K562 (cell line): ENCODE data around the gene ITPRID2. TPM values are rescaled to one million over a fixed set of nuclear protein-coding genes. Genes with fewer than 3 reads are reported as not detected.

ENCODE experiments used
- ATAC-seq: fragments of 200-7000 bp; cut with Tn5 transposase; 3 replicates; pipeline ENCODE4 v1.9.1; 2020; ENCODE audit warnings: moderate library complexity
- BruUV-seq: library from RNA; stranded (reverse); fragments of 400-500 nt; replicated peaks from 2 replicates; lab custom pipeline; 2021; lab: Mats Ljungman, UMichigan
- CTCF ChIA-PET: fragments of 300-600 bp; formaldehyde crosslinking; extraction: SDS; loops from one replicate; lab custom pipeline; 2021; ENCODE audit warnings: low intra/inter-chr PET ratio; lab: Yijun Ruan, JAX
- POLR2A ChIA-PET: fragments of 300-600, 350-650 bp; sonication (Branson Sonifier 250); formaldehyde crosslinking; extraction: SDS; loops from one replicate; lab custom pipeline; 2021; ENCODE audit warnings: antibody characterized with exemption, inconsistent platforms; lab: Yijun Ruan, JAX
- DNase-seq, 4 experiments: peaks; one replicate each; pipeline versions ENCODE4 v3.0.0 to v3.0.0-alpha.2; 2011 to 2018; ENCODE audit warnings: low spot score in 3 of 4, mixed read lengths in 3 of 4; ENCODE audit errors: extremely low read depth in 1 of 4
- FAIRE-seq: peaks from 2 replicates; lab custom pipeline; 2011; peaks lifted over from hg19 to GRCh38; lab: Jason Lieb, UNC
- H2AFZ ChIP-seq: 2 replicates; pipeline ENCODE4 v1.6.0; 2011; ENCODE audit warnings: low read depth, low read length, control low read depth, inconsistent platforms
- H3K27ac ChIP-seq: fragments of 200-600 bp; 3 replicates; pipeline ENCODE4 v1.8.0; 2011; ENCODE audit warnings: low read depth, mild to moderate bottlenecking, control low read depth, inconsistent platforms, low read length, moderate library complexity, mixed read lengths; ENCODE audit errors: extremely low read depth
- H3K27me3 ChIP-seq, 2 experiments: fragments of 300-600 bp in 1 of 2; 2 replicates in 1 of 2; 3 replicates in 1 of 2; pipeline versions ENCODE4 v1.6.0 to v1.8.0; 2011; ENCODE audit warnings: inconsistent platforms in 2 of 2, low read length in 2 of 2, mild to moderate bottlenecking in 1 of 2, mixed read lengths in 1 of 2, moderate library complexity in 1 of 2; ENCODE audit not compliant: control insufficient read depth in 2 of 2, insufficient read depth in 2 of 2
- H3K36me3 ChIP-seq: fragments of 300-600 bp; 3 replicates; pipeline ENCODE4 v1.8.0; 2011; ENCODE audit warnings: mild to moderate bottlenecking, low read length, inconsistent platforms; ENCODE audit not compliant: control insufficient read depth, insufficient read depth
- H3K4me1 ChIP-seq, 2 experiments: fragments of 200-600 bp in 1 of 2; replicated peaks in 1 of 2; 2 replicates in 1 of 2; 3 replicates in 1 of 2; pipeline versions ENCODE4 v1.5.1 to v1.8.0; 2011; ENCODE audit warnings: inconsistent platforms in 2 of 2, low read length in 2 of 2, mild to moderate bottlenecking in 1 of 2, mixed read lengths in 1 of 2, moderate library complexity in 1 of 2; ENCODE audit not compliant: control insufficient read depth in 2 of 2, insufficient read depth in 2 of 2
- H3K4me2 ChIP-seq: 2 replicates; pipeline ENCODE4 v1.6.1; 2011; ENCODE audit warnings: low read length, control low read depth, inconsistent platforms, mixed read lengths; ENCODE audit not compliant: insufficient read depth
- H3K4me3 ChIP-seq: fragments of 200-600 bp; sonication (generic), shearing (Covaris generic); 2 replicates; pipeline ENCODE4 v1.5.1; 2016; ENCODE audit warnings: control low read depth, inconsistent platforms
- H3K79me2 ChIP-seq: fragments of 200-600 bp; 3 replicates; pipeline ENCODE4 v1.8.0; 2011; ENCODE audit warnings: low read length, inconsistent platforms; ENCODE audit not compliant: control insufficient read depth, insufficient read depth
- H3K9ac ChIP-seq, 2 experiments: 2 replicates each; pipeline versions ENCODE4 v1.6.0 to v1.6.1; 2011; ENCODE audit warnings: low read depth in 2 of 2, low read length in 2 of 2, control low read depth in 1 of 2, inconsistent platforms in 1 of 2, mild to moderate bottlenecking in 1 of 2, mixed read lengths in 1 of 2; ENCODE audit not compliant: insufficient read depth in 1 of 2
- H3K9me1 ChIP-seq: one replicate; pipeline ENCODE4 v1.6.0; 2011; ENCODE audit warnings: inconsistent platforms, mild to moderate bottlenecking, low read length, moderate library complexity; ENCODE audit not compliant: control insufficient read depth, insufficient read depth
- H3K9me3 ChIP-seq: replicated peaks from 2 replicates; pipeline ENCODE4 v1.5.1; 2011; ENCODE audit warnings: low read depth, low read length, inconsistent platforms; ENCODE audit not compliant: control insufficient read depth, insufficient read depth
- H4K20me1 ChIP-seq: replicated peaks from 2 replicates; pipeline ENCODE4 v1.6.1; 2011; ENCODE audit warnings: low read length, inconsistent platforms, mixed read lengths; ENCODE audit not compliant: control insufficient read depth, insufficient read depth
- CREB5 ChIP-seq: fragments of 250-450 bp; sonication (Bioruptor Pico); IDR thresholded peaks from 2 replicates; pipeline ENCODE4 v1.5.0; 2020; ENCODE audit warnings: mild to moderate bottlenecking
- CTBP1 ChIP-seq: fragments of 450-650 bp; IDR thresholded peaks from 2 replicates; pipeline ENCODE4 v1.6.1; 2016; ENCODE audit warnings: borderline replicate concordance
- ELF1 ChIP-seq: fragments of 200-800 bp; sonication (Bioruptor generic); IDR thresholded peaks from 2 replicates; pipeline ENCODE4 v1.6.1; 2016; ENCODE audit warnings: missing genetic modification characterization, missing compliant biosample characterization
- KDM5B ChIP-seq: fragments of 200-600 bp; sonication (generic); IDR thresholded peaks from 2 replicates; pipeline ENCODE4 v1.6.1; 2012; ENCODE audit warnings: low read depth, mild to moderate bottlenecking, moderate library complexity, low read length, control low read depth, inconsistent platforms; ENCODE audit not compliant: insufficient replicate concordance
- MXI1 ChIP-seq: IDR thresholded peaks from 2 replicates; pipeline ENCODE4 v1.6.1; 2011; ENCODE audit warnings: low read depth, mild to moderate bottlenecking, improper control_type of control experiment, low read length
- RAD21 ChIP-seq, 2 experiments: fragments of 250-450 bp in 1 of 2; fragments of 450-650 bp in 1 of 2; sonication (Bioruptor Pico) in 1 of 2; formaldehyde crosslinking in 1 of 2; IDR thresholded peaks in 1 of 2; conservative IDR thresholded peaks in 1 of 2; 2 replicates each; pipeline versions ENCODE4 v1.4.0 to v1.8.0; 2020 to 2022; ENCODE audit warnings: mild to moderate bottlenecking in 2 of 2, moderate library complexity in 1 of 2
- SREBF1 ChIP-seq: fragments of 150-350 bp; IDR thresholded peaks from 2 replicates; pipeline ENCODE4 v1.6.1; 2014; ENCODE audit warnings: antibody characterized with exemption, low read depth, low read length, borderline replicate concordance
- TAF1 ChIP-seq: IDR thresholded peaks from 2 replicates; pipeline ENCODE4 v1.6.1; 2011; ENCODE audit warnings: mild to moderate bottlenecking, low read length, moderate library complexity; ENCODE audit not compliant: insufficient read depth, control insufficient read depth, severe bottlenecking; ENCODE audit errors: extremely low read depth
- WGBS: fragments of 100-300 bp; shearing (Covaris generic); methylation state at CpG from one replicate; pipeline ENCODE4 v1.1.6; 2016; ENCODE audit warnings: low coverage, mixed read lengths; ENCODE audit not compliant: insufficient coverage; ENCODE audit errors: missing lambda C conversion rate; 5-methylcytosine and 5-hydroxymethylcytosine counted together
- in situ Hi-C: fragments of 300-500 bp; cut with MboI; formaldehyde crosslinking; loops from 4 replicates; pipeline ENCODE4 v1.15.0; 2018; ENCODE audit warnings: inconsistent platforms, mixed read lengths
- intact Hi-C: fragments of 100-400 bp; cut with micrococcal nuclease; formaldehyde crosslinking; loops from 2 replicates; pipeline ENCODE4 v1.14.2; 2022
- polyA plus RNA-seq, 8 experiments: library from polyadenylated mRNA; depleted of rRNA in 4 of 8; stranded (reverse) in 5 of 8; unstranded in 3 of 8; fragments of >200 nt; fragmentation: Nextera tagmentation in 2 of 8; fragmentation: Illumina TruSeq in 1 of 8; extraction: Ambion mirVana in 2 of 8; extraction: Trizol in 1 of 8; gene quantifications; 2 replicates each; pipeline versions ENCODE4 v1.2.1 to v1.2.3, GENCODE V29; 2011 to 2014; ENCODE audit warnings: inconsistent platforms in 1 of 8, missing spikeins in 1 of 8
- total RNA-seq, 7 experiments: library from RNA; depleted of rRNA in 6 of 7; stranded (reverse); fragments of >200 nt in 6 of 7; fragmentation: Illumina TruSeq in 2 of 7; extraction: Trizol in 2 of 7; gene quantifications; 2 replicates each; pipeline versions ENCODE4 v1.2.1 to v1.2.3, GENCODE V29; 2011 to 2021; ENCODE audit warnings: low replicate concordance in 1 of 7
- TF ChIP-seq, protein P1 (sequence below): IDR thresholded peaks from 2 replicates; pipeline ENCODE4 v1.6.1; 2011; ENCODE audit not compliant: insufficient read length; ENCODE audit errors: extremely low read depth
- TF ChIP-seq, protein P2 (sequence below), 2 experiments: fragments of 450-650 bp in 1 of 2; IDR thresholded peaks; 2 replicates each; pipeline ENCODE4 v1.6.1; 2011 to 2017; ENCODE audit warnings: low read depth in 2 of 2, antibody characterized with exemption in 1 of 2, borderline replicate concordance in 1 of 2, low read length in 1 of 2, mild to moderate bottlenecking in 1 of 2, mixed read lengths in 1 of 2; ENCODE audit not compliant: control insufficient read depth in 1 of 2

Gene ITPRID2
- total and polyA plus RNA-seq, 9 of the 15 experiments (the other 6 are each of a cell fraction or from before 2014, with no cell fraction given), result 18.5 to 77.8 (median 52.0) TPM

GRCh38 chr2:181891258-181891965 lies at the start of gene ITPRID2 (continued):
- TF ChIP-seq RAD21 (CRISPR knock-in tag; conservative IDR thresholded peaks at IDR 0.05 in 1 of 2, IDR thresholded peaks at IDR 0.05 in 1 of 2) (peak; percentile 24 to 30; a peak in 3 of 4 replicates), KDM5B (peak; percentile 69), ELF1 (tag) (0 out of 2 replicates have a peak, but pooled peaks have one; percentile 9)

DNA sequence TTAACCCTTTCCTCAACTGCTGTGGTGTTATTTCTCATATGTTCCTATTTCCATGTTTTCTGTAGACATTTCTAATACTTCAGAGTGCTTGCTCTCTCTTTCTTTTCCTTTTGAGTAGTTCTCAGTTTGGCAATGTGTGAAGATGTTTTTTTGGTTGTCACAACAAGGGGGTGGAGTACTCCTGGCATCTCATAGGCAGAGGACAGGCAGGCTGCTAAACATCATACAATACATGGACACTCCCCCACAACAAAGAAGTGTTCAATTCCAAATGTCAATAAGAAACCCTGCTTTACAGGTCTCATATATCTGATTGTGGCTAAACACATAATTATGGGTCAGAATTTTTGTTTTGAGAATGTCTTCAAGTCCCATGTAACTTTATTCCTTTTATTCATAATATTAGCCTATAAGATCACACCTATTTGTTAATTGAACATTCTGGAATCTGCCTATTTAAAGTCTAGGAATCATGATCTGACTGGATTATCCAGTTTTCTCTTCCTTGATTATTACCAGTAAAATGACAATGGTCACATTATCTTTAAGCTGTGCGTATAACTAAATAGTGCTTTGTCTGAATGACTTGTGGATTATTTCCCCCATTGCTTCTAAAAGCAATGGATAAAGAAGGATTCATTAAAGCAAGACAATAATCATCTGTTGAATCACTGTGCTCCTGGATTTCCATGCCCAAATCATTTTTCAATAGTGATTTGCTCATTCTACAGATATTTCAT lies 46.8 kb upstream of the ITPRID2 start:
- H4K20me1 ChIP-seq, result no peaks in the 10 kb centered on the region
- POLR2A ChIA-PET, result no interaction called here
- intact Hi-C loops (no loop called here), in situ Hi-C loops (no loop called here)
- H3K27ac ChIP-seq, result no peak overlapping the region
- no peaks in the 10 kb centered on the region for H3K9me3 ChIP-seq
- no peaks in the 10 kb centered on the region for H3K27me3 ChIP-seq
- no peak for DNase-seq
- CTCF ChIA-PET, result no interaction called here
- ATAC-seq, result no peak
- H3K9me1 ChIP-seq, result no peaks in the 10 kb centered on the region
- no peak overlapping the region for H2AFZ ChIP-seq
- H3K4me1 ChIP-seq, result no peaks in the 10 kb centered on the region
- no peaks in the 10 kb centered on the region for H3K36me3 ChIP-seq
- H3K79me2 ChIP-seq, result no peaks in the 10 kb centered on the region
- no peak for FAIRE-seq
- WGBS, result 0% methylated on average over 1 of the region's 1 CpG
- no peak overlapping the region for H3K4me2 ChIP-seq
- H3K4me3 ChIP-seq, result no peak overlapping the region
- no TSS peak for BruUV-seq
- TF ChIP-seq, protein P1, sequence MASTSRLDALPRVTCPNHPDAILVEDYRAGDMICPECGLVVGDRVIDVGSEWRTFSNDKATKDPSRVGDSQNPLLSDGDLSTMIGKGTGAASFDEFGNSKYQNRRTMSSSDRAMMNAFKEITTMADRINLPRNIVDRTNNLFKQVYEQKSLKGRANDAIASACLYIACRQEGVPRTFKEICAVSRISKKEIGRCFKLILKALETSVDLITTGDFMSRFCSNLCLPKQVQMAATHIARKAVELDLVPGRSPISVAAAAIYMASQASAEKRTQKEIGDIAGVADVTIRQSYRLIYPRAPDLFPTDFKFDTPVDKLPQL, result no peak
- no peak for TF ChIP-seq SREBF1
- TF ChIP-seq CTBP1, result no peak
- TF ChIP-seq MXI1, result no peak
- TF ChIP-seq TAF1, result no peak
- TF ChIP-seq, protein P2, sequence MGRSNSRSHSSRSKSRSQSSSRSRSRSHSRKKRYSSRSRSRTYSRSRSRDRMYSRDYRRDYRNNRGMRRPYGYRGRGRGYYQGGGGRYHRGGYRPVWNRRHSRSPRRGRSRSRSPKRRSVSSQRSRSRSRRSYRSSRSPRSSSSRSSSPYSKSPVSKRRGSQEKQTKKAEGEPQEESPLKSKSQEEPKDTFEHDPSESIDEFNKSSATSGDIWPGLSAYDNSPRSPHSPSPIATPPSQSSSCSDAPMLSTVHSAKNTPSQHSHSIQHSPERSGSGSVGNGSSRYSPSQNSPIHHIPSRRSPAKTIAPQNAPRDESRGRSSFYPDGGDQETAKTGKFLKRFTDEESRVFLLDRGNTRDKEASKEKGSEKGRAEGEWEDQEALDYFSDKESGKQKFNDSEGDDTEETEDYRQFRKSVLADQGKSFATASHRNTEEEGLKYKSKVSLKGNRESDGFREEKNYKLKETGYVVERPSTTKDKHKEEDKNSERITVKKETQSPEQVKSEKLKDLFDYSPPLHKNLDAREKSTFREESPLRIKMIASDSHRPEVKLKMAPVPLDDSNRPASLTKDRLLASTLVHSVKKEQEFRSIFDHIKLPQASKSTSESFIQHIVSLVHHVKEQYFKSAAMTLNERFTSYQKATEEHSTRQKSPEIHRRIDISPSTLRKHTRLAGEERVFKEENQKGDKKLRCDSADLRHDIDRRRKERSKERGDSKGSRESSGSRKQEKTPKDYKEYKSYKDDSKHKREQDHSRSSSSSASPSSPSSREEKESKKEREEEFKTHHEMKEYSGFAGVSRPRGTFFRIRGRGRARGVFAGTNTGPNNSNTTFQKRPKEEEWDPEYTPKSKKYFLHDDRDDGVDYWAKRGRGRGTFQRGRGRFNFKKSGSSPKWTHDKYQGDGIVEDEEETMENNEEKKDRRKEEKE (IDR thresholded peaks at IDR 0.05; ENCODE audit: borderline replicate concordance in 1 of 2, control insufficient read depth in 1 of 2, low read depth in 2 of 2, low read length in 1 of 2), result no peak
- no peak for TF ChIP-seq CREB5
- TF ChIP-seq, all 486 proteins: peak for 0
- H3K9ac ChIP-seq, result no peak overlapping the region
